Measurements from ENCODE around the gene CDK2AP2.
"Not testable (repeated sequence)": the region's sequence is repeated elsewhere in the genome, so short reads cannot be mapped to it uniquely, and the experiment has no call there.

Gene CDK2AP2

GRCh38 chr11:67484847-67485311 lies 23.1 kb downstream of the CDK2AP2 start:
- H3K27ac ChIP-seq (ENCODE audit: low read depth, low read length) = no peak overlapping the region
- peaks cover 6% of the 10 kb centered on the region; the same call in 1 of the 2 replicates for H3K27me3 ChIP-seq (ENCODE audit: insufficient read depth, low read length)
- no peaks in the 10 kb centered on the region for H3K9me3 ChIP-seq (ENCODE audit: insufficient read depth, low read depth, low read length)
- no peaks in the 10 kb centered on the region for H3K4me1 ChIP-seq (ENCODE audit: insufficient read depth, low read length)
- no peak overlapping the region for H3K9ac ChIP-seq (ENCODE audit: low read depth, low read length)
- H3K36me3 ChIP-seq (ENCODE audit: insufficient read depth, low read length) = 0 out of 2 replicates have a peak, but pooled peaks cover 5% of the 10 kb centered on the region
- H3K4me3 ChIP-seq (ENCODE audit: low read length) = no peak overlapping the region
- WGBS = 93% methylated on average over 11 of the region's 11 CpGs

GRCh38 chr11:67483831-67484665 lies 23.9 kb downstream of the CDK2AP2 start:
- H3K4me1 ChIP-seq (ENCODE audit: insufficient read depth, low read length) = no peaks in the 10 kb centered on the region
- 93% methylated on average over 16 of the region's 16 CpGs for WGBS
- no peak overlapping the region for H3K9ac ChIP-seq (ENCODE audit: low read depth, low read length)
- no peak overlapping the region for H3K27ac ChIP-seq (ENCODE audit: low read depth, low read length)
- H3K27me3 ChIP-seq (ENCODE audit: insufficient read depth, low read length) = peaks cover 6% of the 10 kb centered on the region; the same call in 1 of the 2 replicates
- H3K4me3 ChIP-seq (ENCODE audit: low read length) = peak overlapping the region; percentile 66; the same call in 1 of the 2 replicates
- H3K36me3 ChIP-seq (ENCODE audit: insufficient read depth, low read length) = 0 out of 2 replicates have a peak, but pooled peaks cover 2% of the 10 kb centered on the region
- H3K9me3 ChIP-seq (ENCODE audit: insufficient read depth, low read depth, low read length) = no peaks in the 10 kb centered on the region

DNA sequence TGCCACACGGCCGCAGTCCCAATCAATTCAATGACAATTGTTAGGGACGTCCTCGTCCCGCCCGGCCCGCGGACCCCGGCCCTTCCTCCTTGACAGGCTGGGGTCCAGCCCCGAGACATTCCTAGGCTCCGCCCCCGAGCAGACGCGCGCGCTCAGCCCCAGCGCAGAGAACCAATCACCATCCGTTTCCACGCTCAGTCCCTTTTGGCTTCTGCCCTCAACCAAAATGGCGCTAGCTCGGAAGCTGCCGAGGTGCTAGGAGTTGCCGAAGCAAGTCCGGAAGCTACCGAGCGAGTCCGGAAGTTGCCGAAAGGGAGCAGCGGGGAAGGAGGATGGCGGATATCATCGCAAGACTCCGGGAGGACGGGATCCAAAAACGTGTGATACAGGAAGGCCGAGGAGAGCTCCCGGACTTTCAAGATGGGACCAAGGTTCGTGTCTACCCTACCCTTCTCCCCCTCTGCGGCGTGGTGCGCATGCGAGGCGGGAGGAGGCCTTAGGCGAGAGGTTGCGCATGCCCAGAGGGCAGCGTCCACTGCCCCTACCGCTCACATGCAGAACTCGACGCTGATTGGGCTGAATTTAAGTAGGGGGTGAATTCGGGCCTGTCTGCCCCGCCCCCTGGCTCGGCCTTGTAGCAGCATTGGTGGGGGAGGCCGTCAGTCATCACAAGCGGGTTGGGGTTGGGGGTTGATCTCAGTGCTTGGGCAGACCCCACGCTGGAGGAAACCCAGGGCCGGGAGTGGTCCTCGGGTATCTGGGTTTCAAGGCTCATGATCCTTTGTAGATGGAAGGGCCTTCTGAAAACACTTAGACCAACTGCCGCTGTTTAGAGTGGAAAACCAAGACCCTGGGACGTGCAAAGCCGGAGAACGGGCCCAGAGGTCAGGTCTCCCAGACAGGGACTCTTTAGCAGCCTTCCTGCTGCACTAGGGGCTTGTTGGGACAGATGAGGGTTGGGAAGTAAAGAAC lies 24.8 kb downstream of the CDK2AP2 start, which contains the start of gene AIP:
Gene AIP (plus strand): TSS at position 200 of the 972 bp plus-strand sequence. CDS start 133 bp downstream, at position 333.
- Histone ChIP-seq H3K9ac (ENCODE audit: low read depth, low read length) (peak within 1 kb of the TSS; percentile 61), H3K27ac (ENCODE audit: low read depth, low read length) (peak within 1 kb of the TSS; percentile 46; the same call in 1 of the 2 replicates), H3K4me1 (ENCODE audit: insufficient read depth, low read length) (no peaks in the 10 kb centered on the region), H3K4me3 (ENCODE audit: low read length) (peak within 1 kb of the TSS; percentile 66), H3K27me3 (ENCODE audit: insufficient read depth, low read length) (peaks cover 6% of the 10 kb centered on the region; the same call in 1 of the 2 replicates), H3K36me3 (ENCODE audit: insufficient read depth, low read length) (0 out of 2 replicates have a peak, but pooled peaks cover 2% of the 10 kb centered on the region), H3K9me3 (ENCODE audit: insufficient read depth, low read depth, low read length) (no peaks in the 10 kb centered on the region)
- 11% methylated on average over 60 of the region's 60 CpGs for WGBS

- no peaks in the 10 kb centered on the region for H3K9me3 ChIP-seq (ENCODE audit: insufficient read depth, low read depth, low read length)
- no peak overlapping the region for H3K27ac ChIP-seq (ENCODE audit: low read depth, low read length)
- 84% methylated on average over 17 of the region's 19 CpGs for WGBS
- no peaks in the 10 kb centered on the region for H3K36me3 ChIP-seq (ENCODE audit: insufficient read depth, low read length)
- peak overlapping the region; percentile 66 for H3K4me3 ChIP-seq (ENCODE audit: low read length)
- H3K27me3 ChIP-seq (ENCODE audit: insufficient read depth, low read length) = peaks cover 6% of the 10 kb centered on the region; the same call in 1 of the 2 replicates
- H3K4me1 ChIP-seq (ENCODE audit: insufficient read depth, low read length) = no peaks in the 10 kb centered on the region
- H3K9ac ChIP-seq (ENCODE audit: low read depth, low read length) = no peak overlapping the region
Observed at GRCh38 chr11:67482275-67482826, 25.6 kb downstream of the CDK2AP2 start.

DNA sequence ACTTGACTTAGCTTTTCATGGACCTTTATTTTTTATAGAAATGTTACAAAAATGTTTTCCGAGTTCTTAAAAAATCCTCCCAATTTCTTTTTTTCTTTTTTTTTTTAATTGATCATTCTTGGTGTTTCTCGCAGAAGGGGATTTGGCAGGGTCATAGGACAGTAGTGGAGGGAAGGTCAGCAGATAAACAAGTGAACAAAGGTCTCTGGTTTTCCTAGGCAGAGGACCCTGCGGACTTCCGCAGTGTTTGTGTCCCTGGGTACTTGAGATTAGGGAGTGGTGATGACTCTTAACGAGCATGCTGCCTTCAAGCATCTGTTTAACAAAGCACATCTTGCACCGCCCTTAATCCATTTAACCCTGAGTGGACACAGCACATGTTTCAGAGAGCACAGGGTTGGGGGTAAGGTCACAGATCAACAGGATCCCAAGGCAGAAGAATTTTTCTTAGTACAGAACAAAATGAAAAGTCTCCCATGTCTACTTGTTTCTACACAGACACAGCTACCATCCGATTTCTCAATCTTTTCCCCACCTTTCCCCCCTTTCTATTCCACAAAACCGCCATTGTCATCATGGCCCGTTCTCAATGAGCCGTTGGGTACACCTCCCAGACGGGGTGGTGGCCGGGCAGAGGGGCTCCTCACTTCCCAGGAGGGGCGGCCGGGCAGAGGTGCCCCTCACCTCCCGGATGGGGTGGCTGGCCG lies 30.5 kb downstream of the CDK2AP2 start:
- not testable (repeated sequence) for H3K4me1 ChIP-seq (ENCODE audit: insufficient read depth, low read length); H3K36me3 ChIP-seq (ENCODE audit: insufficient read depth, low read length); H3K9ac ChIP-seq (ENCODE audit: low read depth, low read length); H3K27me3 ChIP-seq (ENCODE audit: insufficient read depth, low read length); H3K4me3 ChIP-seq (ENCODE audit: low read length); H3K9me3 ChIP-seq (ENCODE audit: insufficient read depth, low read depth, low read length); H3K27ac ChIP-seq (ENCODE audit: low read depth, low read length)
- 94% methylated on average over 11 of the region's 16 CpGs for WGBS

DNA sequence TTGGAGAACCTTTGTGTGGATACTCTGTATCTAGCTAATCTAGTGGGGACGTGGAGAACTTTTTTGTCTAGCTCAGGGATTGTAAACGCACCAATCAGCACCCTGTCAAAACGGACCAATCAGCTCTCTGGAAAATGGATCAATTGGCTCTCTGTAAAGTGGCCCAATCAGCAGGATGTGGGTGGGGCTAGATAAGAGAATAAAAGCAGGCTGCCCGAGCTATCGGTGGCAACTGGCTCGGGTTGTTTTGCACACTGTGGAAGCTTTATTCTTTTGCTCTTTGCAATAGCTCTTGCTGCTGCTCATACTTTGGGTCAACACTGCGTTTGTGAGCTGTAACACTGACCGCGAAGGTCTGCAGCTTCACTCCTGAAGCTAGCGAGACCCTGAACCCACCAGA lies 31.3 kb downstream of the CDK2AP2 start:
- H3K4me3 ChIP-seq (ENCODE audit: low read length); H3K9ac ChIP-seq (ENCODE audit: low read depth, low read length); H3K27me3 ChIP-seq (ENCODE audit: insufficient read depth, low read length): not testable (repeated sequence)

GRCh38 chr11:67472882-67473281 lies 35.1 kb downstream of the CDK2AP2 start:
- no peaks in the 10 kb centered on the region for H3K4me1 ChIP-seq (ENCODE audit: insufficient read depth, low read length)
- H3K9ac ChIP-seq (ENCODE audit: low read depth, low read length) = no peak overlapping the region
- 81% methylated on average over 7 of the region's 7 CpGs for WGBS

More for the DNA sequence above, 31.3 kb downstream of the CDK2AP2 start:
- H3K9me3 ChIP-seq (ENCODE audit: insufficient read depth, low read depth, low read length); H3K4me1 ChIP-seq (ENCODE audit: insufficient read depth, low read length); H3K27ac ChIP-seq (ENCODE audit: low read depth, low read length); H3K36me3 ChIP-seq (ENCODE audit: insufficient read depth, low read length): not testable (repeated sequence)
- 95% methylated on average over 10 of the region's 10 CpGs for WGBS

GRCh38 chr11:67470337-67471002 lies 37.5 kb downstream of the CDK2AP2 start:
- H3K9ac ChIP-seq (ENCODE audit: low read depth, low read length) = no peak overlapping the region
- 87% methylated on average over 7 of the region's 8 CpGs for WGBS

More at GRCh38 chr11:67472882-67473281, 35.1 kb downstream of the CDK2AP2 start:
- H3K27ac ChIP-seq (ENCODE audit: low read depth, low read length) = no peak overlapping the region
- no peaks in the 10 kb centered on the region for H3K36me3 ChIP-seq (ENCODE audit: insufficient read depth, low read length)
- no peaks in the 10 kb centered on the region for H3K9me3 ChIP-seq (ENCODE audit: insufficient read depth, low read depth, low read length)
- H3K4me3 ChIP-seq (ENCODE audit: low read length) = no peak overlapping the region
- H3K27me3 ChIP-seq (ENCODE audit: insufficient read depth, low read length) = no peaks in the 10 kb centered on the region

GRCh38 chr11:67469508-67469811 lies 38.5 kb downstream of the CDK2AP2 start:
- H3K36me3 ChIP-seq (ENCODE audit: insufficient read depth, low read length) = no peaks in the 10 kb centered on the region
- 42% methylated on average over 9 of the region's 9 CpGs for WGBS
- H3K9me3 ChIP-seq (ENCODE audit: insufficient read depth, low read depth, low read length) = no peaks in the 10 kb centered on the region
- no peaks in the 10 kb centered on the region for H3K4me1 ChIP-seq (ENCODE audit: insufficient read depth, low read length)
- H3K27ac ChIP-seq (ENCODE audit: low read depth, low read length) = 0 out of 2 replicates have a peak overlapping the region, but pooled peaks have one; percentile 24
- peak overlapping the region; percentile 70 for H3K9ac ChIP-seq (ENCODE audit: low read depth, low read length)
- H3K27me3 ChIP-seq (ENCODE audit: insufficient read depth, low read length) = no peaks in the 10 kb centered on the region
- peak overlapping the region; percentile 93 for H3K4me3 ChIP-seq (ENCODE audit: low read length)

More at GRCh38 chr11:67470337-67471002, 37.5 kb downstream of the CDK2AP2 start:
- Histone ChIP-seq H3K9me3 (ENCODE audit: insufficient read depth, low read depth, low read length) (no peaks in the 10 kb centered on the region), H3K27me3 (ENCODE audit: insufficient read depth, low read length) (no peaks in the 10 kb centered on the region), H3K4me3 (ENCODE audit: low read length) (no peak overlapping the region), H3K27ac (ENCODE audit: low read depth, low read length) (no peak overlapping the region), H3K4me1 (ENCODE audit: insufficient read depth, low read length) (no peaks in the 10 kb centered on the region), H3K36me3 (ENCODE audit: insufficient read depth, low read length) (no peaks in the 10 kb centered on the region)

Data from HUES64 (cell line).